Spleen (tissue), 7 donors: ENCODE data around the gene CD93.

ENCODE experiments used
- POLR2A ChIP-seq, 3 donors: fragments of 450-650 bp; IDR thresholded peaks; one replicate each; pipeline ENCODE4 v1.5.1; 2017; ENCODE audit warnings: antibody characterized with exemption in 3 of 3, mild to moderate bottlenecking in 1 of 3
- POLR2AphosphoS5 ChIP-seq, 3 donors: sonication (generic); formaldehyde crosslinking; IDR thresholded peaks; one replicate each; pipeline ENCODE4 v1.5.1; 2017; ENCODE audit warnings: antibody characterized with exemption in 3 of 3
- TF ChIP-seq, protein P1 (sequence below), 11 experiments: fragments of 200-600 bp in 7 of 11; fragments of 450-650 bp in 4 of 11; sonication (generic) in 4 of 11; IDR thresholded peaks in 8 of 11; conservative IDR thresholded peaks in 3 of 11; 1 replicate in 7 of 11; 2 replicates in 4 of 11; pipeline versions ENCODE4 v1.4.0 to v1.8.0; 2016 to 2021; ENCODE audit warnings: antibody characterized with exemption in 11 of 11, inconsistent platforms in 4 of 11, mild to moderate bottlenecking in 1 of 11
- donor health status: DM: no; HTN: no; CAD: no; lungs with moderate emphysema.
- donor health status: DM: no; HTN: no; CAD: no.
- donor health status: DM: no; HTN: no; CAD: no.

DNA sequence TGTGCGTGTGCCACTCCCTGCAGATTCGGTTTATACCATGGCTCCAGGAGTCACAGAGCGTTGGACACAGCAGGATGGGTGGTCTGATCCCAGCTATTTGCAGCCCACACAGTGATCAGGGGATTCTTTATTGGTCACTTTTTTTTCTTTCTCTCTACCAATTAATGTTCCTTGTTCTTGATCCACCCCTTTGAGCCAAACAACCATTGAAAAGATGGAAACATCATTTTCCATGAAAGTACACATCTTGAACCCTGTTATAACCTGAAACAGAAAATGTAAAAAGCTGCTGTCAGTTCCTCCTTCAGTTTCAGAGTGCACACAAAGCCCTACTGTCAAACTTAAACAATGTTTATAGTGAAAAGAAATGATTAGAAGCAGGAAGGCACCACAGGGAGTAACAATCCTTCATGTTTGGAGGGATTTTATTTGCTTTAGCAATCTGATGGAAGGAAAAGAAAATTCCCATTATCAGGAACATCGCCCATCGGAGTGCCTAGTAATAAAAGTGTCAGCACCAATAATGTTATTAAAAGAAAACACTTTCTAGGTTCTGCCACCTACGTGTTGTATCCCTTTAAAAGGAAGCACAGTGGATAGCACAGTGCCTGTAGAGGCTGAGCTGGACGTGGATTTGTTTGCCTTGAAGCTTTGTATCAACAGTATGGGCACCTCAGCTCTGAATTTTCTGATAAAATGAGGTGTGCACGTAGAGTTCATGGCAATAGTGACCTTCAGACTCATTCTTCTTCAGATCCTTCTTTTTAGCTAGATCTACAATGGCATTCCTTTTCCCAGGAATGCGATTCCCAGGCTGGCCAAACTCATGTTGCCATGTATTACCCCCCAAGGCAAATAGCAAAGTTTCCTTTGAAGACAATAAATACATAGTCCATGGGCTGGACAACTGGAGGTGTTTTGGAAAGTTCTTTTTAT, 20.6 kb downstream of the CD93 start:
- TF ChIP-seq, protein P1, sequence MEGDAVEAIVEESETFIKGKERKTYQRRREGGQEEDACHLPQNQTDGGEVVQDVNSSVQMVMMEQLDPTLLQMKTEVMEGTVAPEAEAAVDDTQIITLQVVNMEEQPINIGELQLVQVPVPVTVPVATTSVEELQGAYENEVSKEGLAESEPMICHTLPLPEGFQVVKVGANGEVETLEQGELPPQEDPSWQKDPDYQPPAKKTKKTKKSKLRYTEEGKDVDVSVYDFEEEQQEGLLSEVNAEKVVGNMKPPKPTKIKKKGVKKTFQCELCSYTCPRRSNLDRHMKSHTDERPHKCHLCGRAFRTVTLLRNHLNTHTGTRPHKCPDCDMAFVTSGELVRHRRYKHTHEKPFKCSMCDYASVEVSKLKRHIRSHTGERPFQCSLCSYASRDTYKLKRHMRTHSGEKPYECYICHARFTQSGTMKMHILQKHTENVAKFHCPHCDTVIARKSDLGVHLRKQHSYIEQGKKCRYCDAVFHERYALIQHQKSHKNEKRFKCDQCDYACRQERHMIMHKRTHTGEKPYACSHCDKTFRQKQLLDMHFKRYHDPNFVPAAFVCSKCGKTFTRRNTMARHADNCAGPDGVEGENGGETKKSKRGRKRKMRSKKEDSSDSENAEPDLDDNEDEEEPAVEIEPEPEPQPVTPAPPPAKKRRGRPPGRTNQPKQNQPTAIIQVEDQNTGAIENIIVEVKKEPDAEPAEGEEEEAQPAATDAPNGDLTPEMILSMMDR (IDR thresholded peaks at IDR 0.05 in 8 of 11, conservative IDR thresholded peaks at IDR 0.05 in 3 of 11), result no peak
- TF ChIP-seq POLR2A (IDR thresholded peaks at IDR 0.05), result no peak
- no peak for TF ChIP-seq POLR2AphosphoS5 (IDR thresholded peaks at IDR 0.05)
